ENCODE data around the gene ZNF776.
"Not testable (repeated sequence)": the region's sequence is repeated elsewhere in the genome, so short reads cannot be mapped to it uniquely, and the experiment has no call there.

ZNF776 gene

DNA sequence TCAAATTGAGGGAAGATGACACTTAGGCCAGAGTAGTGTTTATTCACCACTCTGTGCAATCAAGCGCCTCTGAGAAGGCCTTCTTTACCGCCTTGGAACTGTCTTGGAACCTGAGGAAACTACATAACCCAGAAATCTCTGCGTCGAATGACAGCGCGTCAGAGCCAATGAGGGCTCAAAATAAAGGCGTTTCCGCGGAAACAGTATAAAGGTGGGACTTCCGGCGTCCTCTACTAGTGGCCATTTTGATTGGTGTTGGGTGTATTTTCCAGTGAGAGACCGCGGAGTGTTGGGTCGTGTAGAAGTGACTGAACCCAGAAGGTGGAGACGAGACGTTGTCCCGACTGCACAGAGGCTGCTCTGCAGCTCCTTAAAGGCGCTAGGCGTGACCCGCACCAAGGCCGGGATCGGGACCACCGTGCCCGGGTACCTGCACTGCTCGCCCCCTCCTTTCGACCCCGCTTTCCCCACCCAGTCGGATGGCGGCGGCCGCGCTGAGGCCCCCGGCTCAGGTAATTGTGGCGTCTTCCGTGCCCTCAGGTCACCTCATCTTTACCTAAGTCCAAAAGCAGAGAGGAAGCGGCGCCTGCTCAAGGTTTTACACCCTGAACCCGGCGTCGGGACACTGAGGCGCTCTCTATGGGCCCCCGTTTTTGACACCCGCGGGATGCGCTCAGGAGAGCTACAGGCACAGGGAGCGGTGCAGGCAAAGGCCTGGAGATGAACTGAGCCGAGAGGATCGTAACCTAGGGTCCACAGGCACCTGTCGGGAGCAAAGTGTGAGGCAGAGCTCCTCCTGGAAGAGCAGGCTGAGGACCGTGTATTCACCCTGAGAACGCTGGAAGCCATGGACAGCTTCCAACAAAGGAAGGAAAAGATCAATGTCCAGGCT is at the start of gene ZNF776:
TSS of gene ZNF776 (plus strand) at position 236 of the 892 bp plus-strand sequence. CDS start at position 480, 244 bp downstream.
- DNase-seq = peak; percentile 75

DNA sequence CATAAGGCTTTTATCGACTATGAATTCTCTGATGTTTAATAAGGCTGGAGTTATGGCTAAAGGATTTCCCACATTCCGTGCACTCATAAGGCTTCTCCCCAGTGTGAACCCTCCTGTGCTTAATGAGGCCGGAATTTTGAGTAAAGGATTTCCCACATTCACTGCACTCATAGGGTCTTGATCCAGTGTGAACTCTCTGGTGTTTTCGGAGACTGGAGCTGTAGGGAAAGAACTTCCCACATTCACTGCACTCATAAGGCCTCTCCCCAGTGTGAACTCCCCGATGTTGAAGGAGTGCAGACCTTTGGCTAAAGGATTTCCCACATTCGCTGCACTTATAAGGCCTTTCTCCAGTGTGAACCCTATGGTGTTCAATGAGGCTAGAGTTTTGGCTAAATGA is 45.0 kb upstream of the ZNF776 start:
- DNase-seq = no peak

DNA sequence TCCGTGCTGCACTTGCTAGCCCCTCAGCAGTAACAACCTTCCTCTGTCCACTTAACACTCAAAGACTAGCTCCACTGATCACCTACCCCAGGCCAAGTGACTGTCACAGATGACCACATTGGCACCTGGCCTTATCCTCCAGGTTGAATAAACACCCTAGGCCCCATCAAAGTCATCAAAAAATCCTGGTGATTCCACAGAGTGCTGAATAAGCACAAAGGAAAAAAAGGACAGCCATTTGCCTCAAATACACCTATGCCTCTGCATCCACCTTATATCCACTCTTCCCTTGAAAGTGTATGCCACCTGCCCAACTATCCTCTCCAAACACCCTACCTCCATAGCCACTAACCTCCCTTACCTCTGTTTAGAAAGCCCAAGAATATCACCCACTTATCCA is 40.3 kb upstream of the ZNF776 start:
- DNase-seq = no peak

DNA sequence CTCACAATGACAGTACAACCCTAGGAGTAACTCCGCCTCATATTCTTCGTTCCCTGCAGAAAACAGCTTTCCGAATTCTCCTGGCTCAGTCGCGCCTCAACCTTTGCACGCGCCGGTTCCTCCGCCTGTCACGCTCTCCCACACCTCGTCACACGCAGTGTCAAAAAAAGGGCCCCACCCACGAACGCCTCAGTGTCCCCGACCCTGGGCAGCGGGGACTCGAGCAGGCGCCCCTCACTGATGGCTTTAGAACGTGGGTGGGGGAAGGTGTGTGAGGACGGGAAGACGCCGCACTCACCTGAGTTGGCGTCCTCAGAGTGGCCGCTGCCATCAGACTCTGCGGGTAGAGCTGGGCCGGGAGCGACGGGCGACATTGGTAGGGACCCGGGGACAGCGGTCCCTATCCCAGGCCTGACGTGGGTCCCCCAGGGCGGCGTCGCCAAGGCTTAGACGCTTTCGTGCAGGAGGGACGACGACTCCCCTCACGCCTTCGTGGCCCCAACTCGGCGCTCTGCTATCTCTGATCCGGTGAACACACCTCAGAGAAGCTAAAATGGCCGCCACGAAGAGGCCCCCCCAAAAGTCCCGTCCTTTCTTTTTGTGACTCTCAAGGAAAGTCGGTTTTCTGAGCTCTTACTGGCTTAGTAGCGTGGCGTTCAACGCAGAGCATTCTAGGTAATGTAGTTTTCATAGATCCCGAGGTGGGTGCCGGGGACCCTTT is 37.8 kb upstream of the ZNF776 start, which contains the start of gene ZNF154:
TSS of gene ZNF154 (minus strand) at position 564 of the 721 bp plus-strand sequence. CDS start at position 331, 233 bp downstream.
- peak; percentile 30 for DNase-seq

DNA sequence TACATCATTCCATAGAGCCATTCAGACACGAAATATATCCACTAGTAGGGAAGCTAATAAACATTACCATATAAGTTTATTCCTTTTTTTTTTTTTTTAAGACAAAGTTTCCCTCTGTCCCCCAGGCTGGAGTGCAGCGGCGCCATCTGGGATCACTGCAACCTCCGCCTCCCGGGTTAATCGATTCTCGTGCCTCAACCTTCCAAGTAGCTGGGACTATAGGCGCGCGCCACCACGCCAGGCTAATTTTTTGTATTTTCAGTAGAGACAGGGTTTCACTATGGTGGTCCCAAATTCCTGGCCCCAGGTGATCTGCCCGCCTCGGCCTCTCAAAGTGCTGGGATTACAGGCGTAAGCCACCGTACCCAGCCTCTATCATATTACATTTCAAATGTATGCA is 37.0 kb upstream of the ZNF776 start:
- no peak for DNase-seq

DNA sequence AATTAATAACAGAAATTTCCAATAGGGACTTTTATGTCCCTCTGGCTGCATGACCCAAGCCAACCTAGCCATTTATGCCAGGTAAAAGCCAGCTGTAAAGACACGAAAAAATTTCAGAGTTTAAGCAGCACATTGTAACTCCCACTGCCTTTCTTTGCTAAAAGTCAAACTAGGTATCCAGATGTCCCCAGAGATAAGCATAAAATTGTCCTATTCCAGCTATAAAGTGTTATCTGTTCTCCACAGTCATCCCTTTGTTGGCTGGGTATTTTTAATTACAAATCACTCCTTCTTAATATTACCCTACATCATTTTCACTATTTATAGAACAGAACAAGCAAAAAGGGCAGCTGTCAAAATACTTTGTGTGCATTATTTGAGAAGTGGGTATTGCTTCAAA is 34.4 kb upstream of the ZNF776 start:
- DNase-seq = no peak

DNA sequence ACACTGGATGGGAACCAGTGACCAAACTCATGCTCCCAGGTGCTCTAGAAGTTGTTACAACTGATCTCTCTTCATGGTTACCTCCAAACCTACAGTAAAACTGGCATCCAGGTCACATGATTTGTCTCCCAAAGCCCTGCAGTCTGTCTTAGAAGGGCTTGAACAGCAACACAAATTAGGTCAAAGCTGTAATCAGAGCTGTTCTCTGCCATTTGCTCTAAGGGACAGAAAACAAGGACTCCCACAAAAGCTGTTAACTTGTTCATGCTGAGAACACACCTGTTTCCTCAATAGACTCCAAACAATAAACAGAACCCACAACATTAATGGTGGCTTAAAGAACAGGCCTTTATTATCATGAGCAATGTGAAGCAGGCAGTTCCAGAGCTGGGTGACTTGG is 27.2 kb upstream of the ZNF776 start:
- no peak for DNase-seq

DNA sequence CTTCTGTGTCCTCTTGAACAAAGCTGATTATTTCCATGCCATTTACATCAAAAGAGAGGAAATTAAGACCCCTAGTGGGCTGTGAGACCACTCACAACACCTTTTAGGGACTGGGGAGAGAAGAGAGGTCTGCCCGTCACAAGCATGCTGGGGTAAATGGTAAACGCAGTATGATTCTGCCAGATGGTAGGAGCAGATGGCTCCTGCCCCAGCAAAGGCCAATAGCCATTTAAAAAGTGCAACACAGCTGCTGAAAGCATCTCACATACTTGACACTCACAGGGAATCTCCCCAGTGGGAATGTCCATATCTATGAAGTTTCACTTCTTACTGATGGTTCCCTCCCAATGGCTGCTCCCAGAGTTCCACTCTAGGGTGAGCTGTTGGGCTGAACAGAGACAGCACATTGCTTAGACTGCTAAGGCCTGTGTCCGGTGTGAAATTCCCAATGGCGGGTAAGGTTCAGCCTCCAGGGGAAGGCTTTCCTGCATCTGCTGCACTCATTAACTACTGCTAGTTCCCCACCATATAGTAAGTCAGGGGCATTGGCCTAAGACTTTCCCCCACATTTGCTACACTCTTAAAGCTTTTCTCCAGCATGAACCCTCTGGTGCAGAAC is 26.6 kb upstream of the ZNF776 start:
- DNase-seq = no peak

DNA sequence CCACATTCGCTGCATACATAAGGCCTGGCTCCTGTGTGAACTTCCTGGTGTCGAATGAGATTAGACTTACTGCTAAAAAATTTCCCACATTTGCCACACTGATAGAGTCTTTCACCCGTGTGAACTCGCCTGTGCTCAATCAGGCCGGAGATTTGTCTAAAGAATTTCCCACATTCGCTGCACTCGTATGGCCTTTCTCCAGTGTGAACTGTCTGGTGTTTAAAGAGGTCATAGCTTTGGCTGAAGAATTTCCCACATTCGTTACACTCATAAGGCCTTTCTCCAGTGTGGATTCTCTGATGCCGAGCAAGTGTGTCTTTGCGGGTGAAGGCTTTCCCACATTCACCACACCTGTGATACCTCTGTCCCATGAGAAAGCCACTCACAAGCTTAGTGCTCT is 25.7 kb upstream of the ZNF776 start:
- DNase-seq = no peak

DNA sequence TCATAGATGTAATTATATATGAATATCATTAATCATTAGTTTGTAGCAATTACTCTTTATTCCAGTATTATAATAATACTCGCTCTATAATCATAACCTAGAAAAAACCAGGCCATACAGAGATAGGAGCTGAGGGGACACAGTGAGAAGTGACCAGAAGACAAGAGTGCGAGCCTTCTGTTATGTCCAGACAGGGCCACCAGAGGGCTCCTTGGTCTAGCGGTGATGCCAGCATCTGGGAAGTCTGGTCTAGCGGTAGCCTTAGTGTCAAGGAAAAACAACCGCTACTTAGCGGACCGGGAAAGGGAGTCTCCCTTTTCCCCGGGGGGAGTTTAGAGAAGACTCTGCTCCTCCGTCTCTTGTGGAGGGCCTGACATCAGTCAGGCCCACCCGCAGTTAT is 8.3 kb upstream of the ZNF776 start:
- DNase-seq = peak; percentile 22

DNA sequence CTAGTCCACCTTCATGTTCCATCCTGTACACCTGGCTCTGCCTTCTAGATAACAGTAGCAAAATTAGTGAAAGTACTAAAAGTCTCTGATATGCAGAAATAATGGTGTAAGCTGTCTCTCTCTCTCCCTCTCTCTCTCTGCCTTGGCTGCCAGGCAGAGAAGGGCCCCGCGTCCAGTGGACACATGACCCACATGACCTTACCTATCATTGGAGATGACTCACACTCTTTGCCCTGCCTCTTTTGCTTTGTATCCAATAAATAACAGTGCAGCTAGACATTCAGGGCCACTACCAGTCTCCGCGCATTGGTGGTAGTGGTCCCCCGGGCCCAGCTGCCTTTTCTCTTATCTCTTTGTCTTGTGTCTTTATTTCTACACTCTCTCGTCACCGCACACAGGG is 7.8 kb upstream of the ZNF776 start:
- DNase-seq = not testable (repeated sequence)

DNA sequence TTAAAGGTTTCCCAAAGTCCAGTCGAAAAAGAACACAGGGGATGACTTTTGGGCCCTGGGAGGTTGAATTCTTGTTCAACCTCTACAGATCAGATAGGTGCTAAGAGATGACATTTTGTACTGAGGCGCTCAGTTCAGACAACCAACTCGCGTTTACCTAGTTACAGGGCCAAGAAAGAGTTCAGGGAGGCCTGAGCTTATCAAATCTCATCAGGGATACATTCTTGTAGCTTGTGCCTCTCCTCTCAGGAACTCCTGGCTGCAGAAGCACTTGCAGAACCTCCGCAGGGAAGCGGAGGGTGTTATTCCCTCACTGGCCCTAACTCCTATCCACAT is 825 bp downstream of the ZNF776 start:
- no peak for DNase-seq

DNA sequence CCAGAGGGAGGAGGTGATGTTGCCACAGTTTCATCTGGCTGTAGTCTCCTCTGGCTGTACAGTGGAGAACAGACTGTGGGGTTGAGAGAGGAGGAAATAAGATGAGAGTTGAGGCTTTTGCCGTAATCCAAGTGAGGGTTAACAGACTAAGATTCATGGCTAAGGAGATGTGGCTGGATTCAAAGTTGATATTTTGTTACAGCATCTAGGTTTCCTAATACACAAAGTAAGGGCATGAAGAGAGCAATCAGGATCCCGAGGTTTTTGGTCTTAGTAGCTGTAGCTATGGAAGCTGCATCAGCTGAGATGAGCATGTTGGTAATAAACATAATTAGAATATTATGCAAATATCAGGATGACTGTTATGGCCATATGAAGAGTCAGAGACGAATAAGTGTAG is 1.4 kb downstream of the ZNF776 start:
- DNase-seq = no peak

DNA sequence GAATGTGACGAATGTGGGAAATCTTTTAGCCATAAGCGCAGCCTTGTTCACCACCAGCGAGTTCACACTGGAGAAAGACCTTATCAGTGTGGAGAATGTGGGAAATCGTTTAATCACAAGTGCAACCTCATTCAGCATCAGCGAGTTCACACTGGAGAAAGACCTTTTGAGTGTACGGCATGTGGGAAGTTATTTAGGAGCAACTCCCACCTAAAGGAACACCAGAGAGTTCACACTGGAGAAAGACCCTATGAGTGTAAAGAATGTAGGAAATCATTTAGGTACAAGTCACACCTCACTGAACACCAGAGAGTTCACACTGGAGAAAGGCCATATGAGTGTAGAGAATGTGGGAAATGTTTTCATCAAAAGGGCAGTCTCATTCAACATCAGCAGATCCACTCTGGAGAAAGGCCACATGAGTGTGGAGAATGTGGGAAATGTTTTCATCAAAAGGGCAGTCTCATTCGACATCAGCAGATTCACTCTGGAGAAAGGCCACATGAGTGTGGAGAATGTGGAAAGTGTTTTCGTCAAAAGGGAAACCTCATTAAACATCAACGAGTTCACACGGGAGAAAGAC is 7.6 kb downstream of the ZNF776 start:
- DNase-seq = no peak

DNA sequence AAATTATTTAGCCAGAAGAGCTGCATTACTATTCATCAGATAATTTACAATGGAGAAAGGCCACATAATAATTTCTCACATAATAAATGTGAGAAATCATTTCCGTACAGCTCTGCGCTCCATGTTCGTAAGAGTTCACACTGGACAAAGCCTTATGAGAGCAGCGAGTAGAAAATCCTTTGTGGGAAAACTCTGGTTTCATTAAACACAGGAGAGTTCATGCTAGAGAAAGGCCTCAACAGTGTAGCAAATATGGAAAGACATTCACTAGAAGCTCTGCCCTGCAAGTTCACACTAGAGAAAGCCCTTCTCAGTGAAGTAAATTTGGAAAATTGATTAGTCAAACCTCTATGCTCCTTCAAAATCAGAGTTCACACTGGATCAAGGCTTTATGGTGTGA is 8.4 kb downstream of the ZNF776 start:
- no peak for DNase-seq

DNA sequence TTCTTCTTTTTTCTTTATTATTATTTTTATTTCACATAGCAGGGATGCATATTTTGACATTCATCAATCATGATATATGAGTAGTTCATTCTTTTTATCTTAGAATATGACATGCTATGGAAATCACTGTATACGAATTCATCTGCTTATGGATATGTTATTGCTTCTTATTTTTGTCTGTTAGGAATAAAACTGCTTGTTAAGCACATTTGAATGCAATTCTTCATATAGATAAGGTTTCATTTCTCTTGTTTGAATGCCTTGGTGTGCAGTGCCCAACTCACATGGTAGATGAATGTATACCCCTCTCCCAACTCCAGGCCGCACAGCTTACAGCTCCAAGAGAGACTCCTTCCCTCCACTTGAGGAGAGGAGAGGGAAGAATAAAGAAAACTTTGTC is 11.3 kb downstream of the ZNF776 start:
- DNase-seq = no peak

DNA sequence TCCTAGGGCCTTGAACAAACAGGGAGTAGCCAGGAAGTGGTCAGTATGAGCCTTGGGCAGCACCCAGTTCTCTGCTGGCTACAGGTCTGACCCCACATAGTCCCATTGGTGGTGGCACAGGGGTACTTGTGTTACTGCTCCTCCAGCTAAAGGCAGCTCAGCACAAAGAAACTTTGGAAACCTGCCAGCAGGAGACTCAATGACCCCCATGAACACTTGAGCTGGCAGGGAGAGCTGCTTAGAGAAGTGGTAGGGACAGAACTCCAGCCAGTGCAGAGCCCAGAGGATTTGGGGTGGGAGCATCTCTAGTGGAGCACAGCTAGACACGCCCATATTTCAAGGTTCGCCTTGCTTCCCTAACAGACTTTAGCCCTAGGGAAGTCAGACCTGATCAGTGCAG is 12.5 kb downstream of the ZNF776 start:
- DNase-seq = no peak

DNA sequence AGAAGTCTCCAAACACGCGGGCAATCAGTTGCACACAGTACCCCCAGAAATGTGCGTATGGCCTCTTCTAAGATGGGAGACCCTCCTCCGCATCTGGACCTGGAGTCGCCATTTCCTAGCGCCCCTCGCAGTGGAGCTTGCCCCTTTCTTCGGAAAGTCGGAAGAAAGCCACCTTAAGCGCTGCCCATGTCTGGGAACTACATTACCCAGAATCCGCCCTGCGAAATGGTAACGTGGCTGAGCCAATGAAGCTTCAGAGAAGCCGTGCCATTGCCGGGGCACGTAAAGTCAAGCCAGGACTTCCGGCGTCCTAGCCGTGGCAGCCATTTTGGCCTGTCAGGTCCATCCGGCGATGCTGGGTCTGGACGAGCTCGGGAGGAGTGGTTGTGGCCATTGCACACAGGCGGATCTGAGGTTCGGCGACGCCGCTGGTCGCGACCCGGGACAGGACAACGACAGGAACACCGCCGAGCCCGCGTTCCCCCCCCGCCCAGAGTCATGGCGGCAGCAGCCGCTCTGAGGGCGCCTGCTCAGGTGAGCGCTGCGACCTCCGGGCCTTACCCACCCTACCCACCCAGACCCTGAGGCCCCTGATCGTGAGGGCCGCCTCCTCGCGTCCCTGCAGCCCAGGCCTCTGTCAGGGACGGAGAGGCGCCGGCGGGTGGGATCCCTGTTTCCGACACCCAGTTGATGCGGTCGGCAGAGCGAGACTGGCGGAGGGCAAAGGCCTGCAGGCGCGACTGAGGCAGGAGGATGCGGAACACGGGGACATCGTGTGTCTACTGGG is 22.9 kb downstream of the ZNF776 start, which contains the start of gene ZNF586:
TSS of gene ZNF586 (plus strand) at position 332 of the 787 bp plus-strand sequence. CDS start at position 499, 167 bp downstream.
- DNase-seq = peak; percentile 80

DNA sequence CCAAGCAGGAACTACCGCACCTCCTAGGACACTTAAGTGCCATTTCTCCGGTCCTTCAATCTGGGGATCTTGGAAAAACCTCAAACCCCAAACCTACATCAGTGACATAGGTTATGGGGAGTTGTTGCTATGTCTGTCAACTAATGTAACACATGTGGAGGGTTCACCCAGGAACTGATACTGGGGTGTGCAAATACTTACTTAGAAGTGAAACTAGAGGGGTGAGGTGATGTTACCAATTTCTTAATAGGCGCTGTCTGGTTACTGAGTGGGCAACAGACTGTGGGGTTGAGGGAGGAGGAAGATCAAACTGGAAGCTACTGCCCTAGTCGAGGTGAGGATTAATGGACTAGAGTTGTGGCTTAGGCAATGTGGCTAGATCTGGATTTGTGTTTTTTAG is 24.8 kb downstream of the ZNF776 start:
- DNase-seq = no peak

DNA sequence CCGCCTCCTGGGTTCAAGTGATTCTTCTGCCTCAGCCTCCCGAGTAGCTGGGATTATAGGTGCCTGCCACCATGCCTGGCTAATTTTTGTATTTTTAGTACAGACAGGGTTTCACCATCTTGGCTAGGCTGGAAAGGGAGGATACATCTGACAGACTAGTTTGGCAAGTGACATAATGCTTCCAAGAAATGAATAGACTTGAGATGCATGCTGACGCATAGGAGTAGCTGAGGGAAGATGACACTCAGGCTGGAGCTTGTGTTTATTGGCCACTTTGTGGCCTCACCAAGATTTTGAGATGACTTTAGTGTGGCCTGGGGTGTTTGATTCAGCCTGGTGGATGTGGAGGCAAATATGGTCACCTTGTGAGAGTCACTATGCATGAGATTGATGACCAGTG is 26.9 kb downstream of the ZNF776 start:
- DNase-seq = no peak

DNA sequence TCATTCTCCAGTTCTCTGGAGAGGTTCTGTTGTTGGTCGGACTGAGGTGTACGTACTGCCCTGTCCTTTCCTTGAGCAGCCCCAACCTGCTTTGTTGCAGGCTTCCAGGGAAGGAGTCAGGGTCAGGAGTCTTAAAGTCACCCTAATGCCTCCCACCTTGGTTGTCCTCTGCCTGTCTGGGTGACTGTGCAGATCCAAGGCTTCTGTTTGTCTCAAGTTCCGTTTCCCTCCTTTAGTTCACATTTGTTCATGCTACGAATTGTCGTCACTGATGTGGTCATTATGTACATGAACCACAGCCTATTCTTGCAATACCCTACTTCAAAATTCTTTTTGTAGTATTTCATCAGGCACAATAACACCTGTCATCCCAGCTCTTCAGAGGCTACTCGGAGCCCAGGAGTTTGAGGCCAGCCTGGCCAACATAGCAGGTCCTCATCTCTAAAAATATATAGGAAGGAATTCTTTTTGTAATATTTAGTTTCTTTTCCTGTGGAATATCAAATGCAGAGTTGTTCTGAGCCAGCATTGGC is 30.2 kb downstream of the ZNF776 start:
- DNase-seq = no peak

DNA sequence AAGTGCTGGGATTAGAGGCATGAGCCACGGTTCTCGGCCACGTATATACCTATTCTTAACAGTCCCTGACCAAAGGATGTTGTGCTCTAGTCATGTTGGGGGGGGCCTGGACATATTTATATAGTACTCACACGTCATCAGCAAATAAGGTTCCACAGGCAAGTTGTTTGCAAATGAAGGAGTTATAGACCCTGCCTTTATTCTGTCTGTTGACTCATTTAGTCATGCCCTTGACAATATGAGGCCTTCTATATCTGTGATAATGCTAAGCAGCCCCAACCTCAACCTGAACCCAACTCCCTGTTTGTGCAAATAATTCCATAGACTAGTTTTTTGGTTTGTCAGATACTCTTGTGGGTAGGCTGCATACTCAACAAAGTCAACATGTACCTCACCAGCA is 31.7 kb downstream of the ZNF776 start:
- DNase-seq = no peak
